Renal pelvis (tissue), 4 donors: ENCODE measurements around the gene TYRO3. TPM values are rescaled to one million over a fixed set of nuclear protein-coding genes. Genes with fewer than 3 reads are reported as not detected.

ENCODE experiments used
- DNase-seq: peaks from one replicate; pipeline ENCODE4 v3.0.0-alpha.2; 2013
- polyA plus RNA-seq, 3 donors: library from polyadenylated mRNA; unstranded; fragments of 120-200 nt; gene quantifications; one replicate each; pipeline ENCODE4 v1.2.1, GENCODE V29; 2013; ENCODE audit not compliant: insufficient read length in 3 of 3

The TYRO3 gene
- polyA plus RNA-seq, 3 donors: 173 to 176 (median 176) TPM

- DNase-seq: no peak
Measured at GRCh38 chr15:41597787-41598186, 38.8 kb downstream of the TYRO3 start.

GRCh38 chr15:41599061-41599460, 40.0 kb downstream of the TYRO3 start:
- no peak for DNase-seq

DNA sequence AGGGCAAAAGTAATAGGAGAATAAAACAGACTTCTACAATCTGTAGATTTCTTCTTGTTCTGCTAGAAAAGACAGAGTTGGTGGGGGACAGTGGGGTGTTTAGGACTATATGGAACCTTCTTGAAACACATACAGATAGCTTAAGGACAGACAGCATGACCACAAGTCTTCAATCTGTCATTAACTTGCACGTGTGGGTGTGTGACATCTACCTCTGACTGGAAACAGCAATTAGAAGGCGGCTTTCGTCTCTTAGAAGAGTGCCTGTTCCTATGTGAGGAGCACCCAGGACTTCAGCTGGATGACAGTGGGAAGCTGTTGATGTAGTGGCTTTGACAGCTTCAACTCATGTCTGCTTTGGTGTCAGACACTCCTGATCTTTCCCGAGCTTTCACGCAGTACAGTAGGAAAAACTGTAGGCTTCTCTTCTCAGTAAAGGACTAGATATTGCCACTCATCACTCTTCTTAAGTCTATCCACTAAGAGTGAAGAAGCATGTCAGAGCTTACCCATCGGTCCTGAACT, 44.5 kb downstream of the TYRO3 start:
- DNase-seq: no peak

DNA sequence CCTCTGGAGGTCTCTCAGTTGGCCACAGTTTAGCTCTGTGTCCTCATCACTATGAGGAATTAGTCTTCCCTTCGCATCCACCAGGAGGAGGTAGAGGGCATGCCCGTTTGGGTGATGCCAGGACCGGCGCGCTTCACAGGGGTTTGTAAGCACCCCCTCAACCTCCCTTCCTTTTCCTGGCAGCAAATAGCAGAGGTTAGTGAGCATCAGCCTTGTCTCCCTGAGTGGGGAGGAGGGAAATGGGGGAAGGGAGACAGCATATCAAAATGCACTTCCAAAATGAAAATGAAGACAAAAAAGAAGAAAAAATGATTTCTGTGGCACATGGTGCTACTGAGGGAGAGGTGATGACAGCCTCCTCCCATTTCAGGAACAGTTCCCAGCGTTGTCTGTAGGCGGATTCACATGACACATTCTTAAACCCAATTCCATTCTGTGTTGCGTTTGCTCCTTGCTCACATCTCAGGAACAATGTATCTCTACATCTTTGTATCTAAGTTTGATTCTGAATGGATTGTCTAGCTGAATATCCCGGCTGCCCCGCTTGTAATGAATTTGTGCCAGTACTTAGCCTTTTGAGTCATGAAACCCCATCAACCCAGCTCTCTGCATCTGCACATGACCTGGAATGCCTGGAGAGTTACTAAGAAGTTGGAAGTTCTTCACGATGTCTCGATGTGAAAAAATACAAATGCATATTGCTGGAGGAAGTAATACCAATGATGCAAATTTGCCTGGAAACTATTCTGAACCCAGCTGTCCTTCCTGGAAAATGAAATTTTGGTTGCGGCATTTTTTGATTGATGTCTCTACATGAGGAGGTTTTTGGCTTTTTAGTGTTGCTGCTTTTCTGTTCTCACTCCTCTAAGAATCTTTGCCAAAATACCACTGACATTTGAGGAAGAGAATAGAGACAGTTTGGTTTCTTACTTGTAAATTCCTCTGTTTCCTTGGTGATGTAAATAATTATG, 45.2 kb downstream of the TYRO3 start:
- peak; percentile 60 for DNase-seq

DNA sequence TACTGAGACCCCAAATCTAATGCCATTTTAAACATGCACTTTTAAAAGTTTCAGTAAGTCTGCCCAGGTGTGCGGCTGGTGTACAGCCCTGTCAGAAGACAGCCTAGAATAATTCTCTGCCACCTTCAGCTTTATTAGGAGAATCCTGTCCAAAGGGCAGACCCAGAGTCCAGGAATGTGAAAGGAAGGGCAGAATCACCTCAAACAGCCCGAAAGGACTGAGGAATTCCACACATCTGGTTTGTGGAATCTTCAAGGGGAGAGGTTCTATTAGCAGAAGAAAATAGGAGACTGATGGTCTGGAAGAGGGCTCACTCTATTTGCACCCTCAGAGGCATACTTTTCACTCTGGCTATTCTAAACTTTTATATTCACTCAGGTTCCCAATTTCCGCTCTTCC, 46.6 kb downstream of the TYRO3 start:
- DNase-seq: no peak

DNA sequence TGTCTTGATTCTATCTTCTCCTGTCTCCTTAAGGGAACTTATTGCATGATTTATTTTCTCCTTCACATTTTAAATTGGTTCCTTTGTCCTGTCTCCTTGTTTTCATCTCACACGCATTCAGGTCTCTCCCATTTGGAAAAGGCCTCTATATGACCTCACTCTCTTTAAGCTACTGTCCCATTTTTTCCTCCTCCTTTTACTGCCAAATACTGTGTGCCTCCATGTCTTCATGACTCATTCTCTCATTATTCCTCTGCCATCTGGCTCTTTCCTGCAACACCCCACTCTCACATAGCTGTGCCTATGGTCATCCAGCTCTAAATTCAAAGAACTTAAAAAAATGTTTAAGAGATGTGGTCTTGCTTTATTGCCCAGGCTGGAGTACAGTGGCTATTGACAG, 48.0 kb downstream of the TYRO3 start:
- DNase-seq: no peak

GRCh38 chr15:41609123-41609522, 50.1 kb downstream of the TYRO3 start:
- DNase-seq: no peak

GRCh38 chr15:41610048-41610447, 51.0 kb downstream of the TYRO3 start:
- no peak for DNase-seq

DNA sequence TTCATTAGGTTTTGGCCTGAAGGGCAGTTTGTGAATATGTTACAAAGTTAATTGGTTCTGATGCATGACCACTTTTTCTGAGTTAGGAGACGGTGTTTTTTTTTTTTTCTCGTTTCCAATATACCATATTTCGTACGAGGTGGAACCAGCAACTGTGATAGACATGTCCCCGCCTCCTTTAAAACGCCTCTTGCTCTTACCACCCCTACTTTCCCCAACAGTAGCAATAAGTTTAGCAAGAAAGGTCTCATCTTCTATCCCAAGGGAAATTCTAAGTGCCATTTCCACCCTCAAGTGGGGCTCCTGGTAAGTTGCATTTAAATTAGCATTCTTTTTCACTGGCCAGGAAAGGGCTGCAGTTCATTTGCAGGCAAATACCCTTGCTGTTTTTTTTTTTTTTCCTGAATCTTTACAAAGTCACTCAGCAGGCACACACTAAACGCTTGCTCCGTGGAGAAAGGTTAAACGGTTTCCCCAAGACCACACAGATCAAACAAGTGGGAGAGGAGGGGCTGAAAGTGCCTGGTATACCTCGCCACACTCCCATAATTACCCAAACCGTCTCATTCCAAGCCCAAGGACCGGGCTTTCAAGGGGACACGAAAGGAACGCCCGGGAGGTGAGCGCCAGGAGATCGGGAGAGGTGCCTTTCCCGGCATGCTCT, 61.7 kb downstream of the TYRO3 start:
- peak; percentile 33 for DNase-seq

DNA sequence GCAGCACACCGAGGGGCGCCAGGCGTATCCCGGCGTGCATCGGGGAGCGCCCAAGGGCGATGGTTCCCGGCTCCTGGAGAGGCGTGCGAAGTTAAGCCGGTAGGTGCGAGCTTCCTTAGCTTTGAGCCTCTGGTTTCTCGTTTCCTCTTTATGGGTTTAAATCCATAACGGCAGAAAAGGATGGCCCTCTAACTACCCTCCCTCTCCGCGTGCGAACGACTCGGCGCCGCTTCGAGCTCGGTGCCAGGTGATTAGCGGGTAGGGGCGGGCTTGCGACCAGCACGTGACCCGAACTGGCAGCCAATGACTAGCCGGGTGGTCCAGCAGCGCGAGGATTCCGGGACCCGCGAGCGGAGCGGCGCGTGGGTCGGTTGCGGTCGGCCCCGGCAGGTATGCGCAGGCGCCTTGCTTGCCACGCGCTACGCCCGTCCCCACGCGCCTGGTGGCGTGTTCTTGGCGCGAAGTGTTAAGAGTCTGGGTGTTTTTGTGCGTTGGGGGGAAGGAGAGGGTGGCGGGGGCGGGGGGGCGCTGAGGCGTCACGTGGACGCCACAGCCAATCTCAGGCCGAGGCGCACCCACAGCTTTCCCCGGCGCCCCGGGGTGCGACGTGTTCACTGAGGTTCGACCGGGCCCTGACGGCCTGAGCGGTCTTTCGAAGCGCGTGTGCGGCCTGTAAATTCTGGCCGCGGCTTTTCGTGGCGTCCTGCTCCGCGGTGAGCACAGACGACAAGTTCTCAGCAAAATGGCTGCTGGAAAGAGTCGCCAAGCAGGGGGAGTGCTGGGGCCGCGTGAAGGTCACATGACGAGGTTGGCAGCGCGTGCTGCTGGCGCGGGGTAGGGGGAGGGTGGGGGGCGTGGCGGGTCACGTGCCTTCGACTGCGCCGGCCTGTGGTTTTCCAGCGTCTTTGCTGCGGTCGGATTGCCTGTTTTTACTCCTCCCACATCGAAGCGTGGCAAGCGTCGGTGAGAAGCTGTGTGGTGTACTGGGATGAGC, 62.5 kb downstream of the TYRO3 start:
- DNase-seq: peak; percentile 85

DNA sequence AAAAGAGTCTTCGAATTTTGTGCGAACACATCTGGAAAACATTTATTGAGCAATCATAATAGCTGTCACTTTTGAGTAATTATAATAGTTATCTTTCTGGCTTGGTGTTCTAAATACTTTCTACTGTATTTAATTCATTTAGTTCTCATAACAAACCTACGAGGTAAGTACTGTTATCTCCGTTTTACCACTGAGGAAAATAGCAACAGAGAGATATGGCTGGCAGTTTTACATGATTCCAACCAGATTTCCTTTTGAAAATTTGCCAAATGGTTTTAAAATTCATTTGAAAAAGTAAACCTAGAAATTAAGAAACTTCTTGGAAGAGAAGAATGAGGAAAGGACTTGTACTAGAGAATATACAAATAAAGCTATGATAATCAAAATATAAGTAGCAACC, 63.9 kb downstream of the TYRO3 start:
- no peak for DNase-seq

DNA sequence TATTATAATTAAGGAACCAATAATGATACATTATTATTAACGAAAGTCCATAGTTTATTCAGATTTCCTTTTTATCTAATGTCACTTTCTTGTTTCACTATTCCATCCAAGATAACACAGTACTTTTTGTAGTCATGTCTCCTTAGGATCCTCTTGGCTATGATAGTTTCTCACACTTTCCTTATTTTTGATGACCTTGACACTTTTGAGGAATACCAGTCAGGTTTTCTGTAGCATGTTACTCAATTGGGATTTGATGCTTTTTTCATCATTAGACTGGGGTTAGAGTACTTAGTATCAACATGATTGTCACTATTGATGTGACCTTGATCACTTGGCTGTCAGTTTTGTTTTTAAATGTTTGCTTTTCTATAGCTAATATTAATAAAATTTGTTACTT, 68.2 kb downstream of the TYRO3 start:
- DNase-seq: no peak

DNA sequence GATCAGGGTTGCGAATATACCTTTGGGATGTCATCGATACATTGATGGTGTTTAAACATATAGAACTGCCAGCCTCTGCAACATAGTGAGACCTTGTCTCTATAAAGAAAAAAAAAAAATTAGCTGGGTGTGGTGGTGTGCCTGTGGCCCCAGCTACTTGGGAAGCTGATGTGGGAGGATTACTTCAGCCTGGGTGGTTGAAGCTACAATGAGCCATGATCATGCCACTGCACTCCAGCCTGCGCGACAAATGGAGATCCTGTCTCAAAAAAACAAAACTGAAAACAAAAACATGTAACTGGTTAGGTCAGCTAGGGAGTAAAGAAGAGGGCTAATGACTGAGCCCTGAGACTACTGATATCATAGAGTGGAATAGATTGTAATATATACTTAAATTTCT, 70.5 kb downstream of the TYRO3 start:
- DNase-seq: no peak

DNA sequence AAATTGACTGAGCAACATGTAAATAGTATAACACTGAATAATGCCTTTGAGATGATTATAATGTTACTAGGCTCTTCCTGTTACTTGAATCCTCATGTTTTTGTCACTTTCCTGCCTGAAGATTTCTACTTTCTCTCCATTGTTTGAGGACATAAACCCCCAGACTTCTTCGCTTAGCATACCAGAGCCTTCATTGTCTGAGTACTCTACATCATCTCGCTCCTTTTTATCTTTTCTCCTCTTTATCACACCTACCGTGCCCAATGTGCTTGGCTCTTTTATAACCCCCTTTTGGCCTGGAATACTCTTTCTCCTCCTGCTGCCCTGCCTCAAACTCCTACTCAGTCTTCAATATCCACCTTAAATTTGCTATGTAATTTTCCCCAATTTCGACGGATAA, 70.9 kb downstream of the TYRO3 start:
- DNase-seq: no peak

DNA sequence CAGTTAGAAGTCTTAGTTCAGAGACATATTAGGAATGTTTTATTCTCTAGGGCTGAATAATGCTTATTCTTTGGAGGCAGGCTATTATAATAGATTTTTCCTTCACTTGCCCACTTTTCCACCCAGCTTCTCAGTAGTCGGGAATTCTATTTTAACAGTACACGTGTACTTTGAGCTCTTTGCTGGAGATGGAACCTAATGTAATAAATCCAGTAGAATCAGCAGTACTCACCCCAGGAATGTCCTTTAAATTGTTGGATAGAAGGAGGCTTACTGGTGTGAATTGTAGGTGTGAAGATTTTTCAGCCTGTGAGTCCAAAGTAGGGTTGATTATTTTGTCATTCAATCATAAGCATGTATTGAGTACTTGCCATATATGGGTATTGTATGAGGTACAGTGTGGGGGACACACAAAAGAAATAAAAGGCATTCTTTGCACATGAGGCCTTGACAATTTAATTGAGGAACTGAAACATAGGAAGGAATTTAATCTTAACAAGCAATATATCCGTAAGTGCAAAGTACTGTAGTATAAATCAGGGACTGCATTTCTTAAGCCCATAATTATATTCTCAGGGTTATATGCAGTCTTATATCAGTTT, 71.7 kb downstream of the TYRO3 start:
- DNase-seq: no peak

GRCh38 chr15:41631880-41632470, 73.0 kb downstream of the TYRO3 start:
- DNase-seq: no peak
